Type B pancreatic cell (in vitro differentiated cells): ENCODE measurements around the gene RSPRY1. TPM values are rescaled to one million over a fixed set of nuclear protein-coding genes. Genes with fewer than 3 reads are reported as not detected.

Experiments
- DNase-seq: peaks from one replicate; pipeline ENCODE4 v3.0.0; 2021; ENCODE audit warnings: mixed read lengths; ENCODE audit not compliant: unreplicated experiment; ENCODE audit errors: extremely low spot score
- H3K27ac Mint-ChIP-seq: 2 replicates; pipeline ENCODE4 v1.8.0; 2021; ENCODE audit warnings: mild to moderate bottlenecking, mixed read lengths
- H3K27me3 Mint-ChIP-seq: 2 replicates; pipeline ENCODE4 v1.8.0; 2021; ENCODE audit warnings: mixed read lengths
- H3K36me3 Mint-ChIP-seq: 2 replicates; pipeline ENCODE4 v1.8.0; 2021; ENCODE audit warnings: mixed read lengths
- H3K4me1 Mint-ChIP-seq: one replicate; pipeline ENCODE4 v1.8.0; 2021; ENCODE audit warnings: mixed read lengths; ENCODE audit not compliant: unreplicated experiment
- H3K4me3 Mint-ChIP-seq: 2 replicates; pipeline ENCODE4 v1.8.0; 2021; ENCODE audit warnings: mild to moderate bottlenecking, mixed read lengths
- H3K9me3 Mint-ChIP-seq: 2 replicates; pipeline ENCODE4 v1.8.0; 2021; ENCODE audit warnings: mixed read lengths
- CTCF ChIP-seq: fragments of 200-600 bp; sonication (generic); conservative IDR thresholded peaks from 2 replicates; pipeline ENCODE4 v1.5.0; 2021; ENCODE audit warnings: antibody characterized with exemption, mild to moderate bottlenecking
- total RNA-seq: library from RNA; stranded (reverse); gene quantifications from 2 replicates; pipeline ENCODE4 v1.2.1, GENCODE V29; 2021; ENCODE audit warnings: low replicate concordance

RSPRY1 gene
- total RNA-seq, 1 donor from 2014 or later = 49.9 TPM

- Mint-ChIP-seq H3K4me3 (no peak overlapping the region), H3K36me3 (peaks cover 30% of the 10 kb centered on the region), H3K27me3 (no peaks in the 10 kb centered on the region), H3K27ac (no peak overlapping the region), H3K9me3 (no peaks in the 10 kb centered on the region), H3K4me1 (peaks cover 15% of the 10 kb centered on the region)
- DNase-seq = no peak
- TF ChIP-seq CTCF = no peak
These were observed 34.8 kb upstream of the RSPRY1 start for GRCh38 chr16:57151369-57151768.

- DNase-seq = no peak
- H3K4me3 Mint-ChIP-seq = no peak overlapping the region
- no peaks in the 10 kb centered on the region for H3K27me3 Mint-ChIP-seq
These were observed 33.7 kb upstream of the RSPRY1 start for GRCh38 chr16:57152096-57153093.

GRCh38 chr16:57153841-57154240, 32.3 kb upstream of the RSPRY1 start:
- Mint-ChIP-seq H3K9me3 (no peaks in the 10 kb centered on the region), H3K4me1 (no peaks in the 10 kb centered on the region), H3K36me3 (peaks cover 47% of the 10 kb centered on the region), H3K27me3 (no peaks in the 10 kb centered on the region), H3K27ac (no peak overlapping the region), H3K4me3 (no peak overlapping the region)
- DNase-seq = no peak
- no peak for TF ChIP-seq CTCF

More at GRCh38 chr16:57152096-57153093, 33.7 kb upstream of the RSPRY1 start:
- peaks cover 39% of the 10 kb centered on the region for H3K36me3 Mint-ChIP-seq
- H3K27ac Mint-ChIP-seq = no peak overlapping the region
- H3K4me1 Mint-ChIP-seq = peaks cover 14% of the 10 kb centered on the region
- TF ChIP-seq CTCF = no peak
- H3K9me3 Mint-ChIP-seq = no peaks in the 10 kb centered on the region

GRCh38 chr16:57155702-57156350, 30.3 kb upstream of the RSPRY1 start:
- no peak for TF ChIP-seq CTCF
- Mint-ChIP-seq H3K27me3 (no peaks in the 10 kb centered on the region), H3K4me1 (no peaks in the 10 kb centered on the region), H3K4me3 (no peak overlapping the region), H3K9me3 (no peaks in the 10 kb centered on the region), H3K36me3 (peaks cover 61% of the 10 kb centered on the region), H3K27ac (no peak overlapping the region)
- DNase-seq = no peak

GRCh38 chr16:57156351-57156703, 29.8 kb upstream of the RSPRY1 start:
- H3K9me3 Mint-ChIP-seq = no peaks in the 10 kb centered on the region
- no peak for TF ChIP-seq CTCF
- H3K4me1 Mint-ChIP-seq = no peaks in the 10 kb centered on the region
- no peak for DNase-seq
- no peak overlapping the region for H3K4me3 Mint-ChIP-seq
- H3K27me3 Mint-ChIP-seq = no peaks in the 10 kb centered on the region
- H3K36me3 Mint-ChIP-seq = peaks cover 61% of the 10 kb centered on the region
- no peak overlapping the region for H3K27ac Mint-ChIP-seq
